K562 (cell line): ENCODE data around the gene TSGA10IP. TPM values are rescaled to one million over a fixed set of nuclear protein-coding genes. Genes with fewer than 3 reads are reported as not detected.

Source experiments
- ATAC-seq: fragments of 200-7000 bp; cut with Tn5 transposase; 3 replicates; pipeline ENCODE4 v1.9.1; 2020; ENCODE audit warnings: moderate library complexity
- BruUV-seq: library from RNA; stranded (reverse); fragments of 400-500 nt; replicated peaks from 2 replicates; lab custom pipeline; 2021; lab: Mats Ljungman, UMichigan
- CTCF ChIA-PET: fragments of 300-600 bp; formaldehyde crosslinking; extraction: SDS; loops from one replicate; lab custom pipeline; 2021; ENCODE audit warnings: low intra/inter-chr PET ratio; lab: Yijun Ruan, JAX
- POLR2A ChIA-PET: fragments of 300-600, 350-650 bp; sonication (Branson Sonifier 250); formaldehyde crosslinking; extraction: SDS; loops from one replicate; lab custom pipeline; 2021; ENCODE audit warnings: antibody characterized with exemption, inconsistent platforms; lab: Yijun Ruan, JAX
- DNase-seq, 4 experiments: peaks; one replicate each; pipeline versions ENCODE4 v3.0.0 to v3.0.0-alpha.2; 2011 to 2018; ENCODE audit warnings: low spot score in 3 of 4, mixed read lengths in 3 of 4; ENCODE audit errors: extremely low read depth in 1 of 4
- FAIRE-seq: peaks from 2 replicates; lab custom pipeline; 2011; peaks lifted over from hg19 to GRCh38; lab: Jason Lieb, UNC
- H2AFZ ChIP-seq: 2 replicates; pipeline ENCODE4 v1.6.0; 2011; ENCODE audit warnings: low read depth, low read length, control low read depth, inconsistent platforms
- H3K27ac ChIP-seq: fragments of 200-600 bp; 3 replicates; pipeline ENCODE4 v1.8.0; 2011; ENCODE audit warnings: low read depth, mild to moderate bottlenecking, control low read depth, inconsistent platforms, low read length, moderate library complexity, mixed read lengths; ENCODE audit errors: extremely low read depth
- H3K27me3 ChIP-seq, 2 experiments: fragments of 300-600 bp in 1 of 2; 2 replicates in 1 of 2; 3 replicates in 1 of 2; pipeline versions ENCODE4 v1.6.0 to v1.8.0; 2011; ENCODE audit warnings: inconsistent platforms in 2 of 2, low read length in 2 of 2, mild to moderate bottlenecking in 1 of 2, mixed read lengths in 1 of 2, moderate library complexity in 1 of 2; ENCODE audit not compliant: control insufficient read depth in 2 of 2, insufficient read depth in 2 of 2
- H3K36me3 ChIP-seq: fragments of 300-600 bp; 3 replicates; pipeline ENCODE4 v1.8.0; 2011; ENCODE audit warnings: mild to moderate bottlenecking, low read length, inconsistent platforms; ENCODE audit not compliant: control insufficient read depth, insufficient read depth
- H3K4me1 ChIP-seq, 2 experiments: fragments of 200-600 bp in 1 of 2; replicated peaks in 1 of 2; 2 replicates in 1 of 2; 3 replicates in 1 of 2; pipeline versions ENCODE4 v1.5.1 to v1.8.0; 2011; ENCODE audit warnings: inconsistent platforms in 2 of 2, low read length in 2 of 2, mild to moderate bottlenecking in 1 of 2, mixed read lengths in 1 of 2, moderate library complexity in 1 of 2; ENCODE audit not compliant: control insufficient read depth in 2 of 2, insufficient read depth in 2 of 2
- H3K4me2 ChIP-seq: 2 replicates; pipeline ENCODE4 v1.6.1; 2011; ENCODE audit warnings: low read length, control low read depth, inconsistent platforms, mixed read lengths; ENCODE audit not compliant: insufficient read depth
- H3K4me3 ChIP-seq: fragments of 200-600 bp; sonication (generic), shearing (Covaris generic); 2 replicates; pipeline ENCODE4 v1.5.1; 2016; ENCODE audit warnings: control low read depth, inconsistent platforms
- H3K79me2 ChIP-seq: fragments of 200-600 bp; 3 replicates; pipeline ENCODE4 v1.8.0; 2011; ENCODE audit warnings: low read length, inconsistent platforms; ENCODE audit not compliant: control insufficient read depth, insufficient read depth
- H3K9ac ChIP-seq, 2 experiments: 2 replicates each; pipeline versions ENCODE4 v1.6.0 to v1.6.1; 2011; ENCODE audit warnings: low read depth in 2 of 2, low read length in 2 of 2, control low read depth in 1 of 2, inconsistent platforms in 1 of 2, mild to moderate bottlenecking in 1 of 2, mixed read lengths in 1 of 2; ENCODE audit not compliant: insufficient read depth in 1 of 2
- H3K9me1 ChIP-seq: one replicate; pipeline ENCODE4 v1.6.0; 2011; ENCODE audit warnings: inconsistent platforms, mild to moderate bottlenecking, low read length, moderate library complexity; ENCODE audit not compliant: control insufficient read depth, insufficient read depth
- H3K9me3 ChIP-seq: replicated peaks from 2 replicates; pipeline ENCODE4 v1.5.1; 2011; ENCODE audit warnings: low read depth, low read length, inconsistent platforms; ENCODE audit not compliant: control insufficient read depth, insufficient read depth
- H4K20me1 ChIP-seq: replicated peaks from 2 replicates; pipeline ENCODE4 v1.6.1; 2011; ENCODE audit warnings: low read length, inconsistent platforms, mixed read lengths; ENCODE audit not compliant: control insufficient read depth, insufficient read depth
- BMI1 ChIP-seq: fragments of 150-350 bp; IDR thresholded peaks from 2 replicates; pipeline ENCODE4 v1.6.1; 2014; ENCODE audit warnings: low read length
- CBFB ChIP-seq: sonication (generic); formaldehyde crosslinking; IDR thresholded peaks from 2 replicates; pipeline ENCODE4 v1.4.0; 2020; ENCODE audit warnings: mild to moderate bottlenecking, missing genetic modification reagents
- FOXP1 ChIP-seq: sonication (generic); formaldehyde crosslinking; IDR thresholded peaks from 2 replicates; pipeline ENCODE4 v1.8.0; 2022; ENCODE audit warnings: mild to moderate bottlenecking, missing genetic modification reagents
- GTF2E2 ChIP-seq: fragments of 200-800 bp; sonication (Bioruptor generic); IDR thresholded peaks from 2 replicates; pipeline ENCODE4 v1.6.1; 2016; ENCODE audit warnings: missing genetic modification characterization, missing compliant biosample characterization
- HNRNPL ChIP-seq: fragments of 200-400 bp; formaldehyde crosslinking; IDR thresholded peaks from 2 replicates; pipeline ENCODE4 v1.6.1; 2017; ENCODE audit warnings: low read depth, mild to moderate bottlenecking, low read length
- MCM5 ChIP-seq: fragments of 450-650 bp; IDR thresholded peaks from 2 replicates; pipeline ENCODE4 v1.6.1; 2016; ENCODE audit warnings: low read depth
- POLR2G ChIP-seq: fragments of 200-400 bp; formaldehyde crosslinking; IDR thresholded peaks from 2 replicates; pipeline ENCODE4 v1.6.1; 2017; ENCODE audit warnings: low read depth, mild to moderate bottlenecking, antibody characterized with exemption, low read length, moderate library complexity
- RBFOX2 ChIP-seq: fragments of 200-400 bp; formaldehyde crosslinking; IDR thresholded peaks from 2 replicates; pipeline ENCODE4 v1.6.1; 2017; ENCODE audit warnings: low read depth, mild to moderate bottlenecking, low read length, moderate library complexity
- RBM14 ChIP-seq: fragments of 200-400 bp; formaldehyde crosslinking; IDR thresholded peaks from 2 replicates; pipeline ENCODE4 v1.6.1; 2018; ENCODE audit warnings: low read depth, mild to moderate bottlenecking, low read length, moderate library complexity, borderline replicate concordance; ENCODE audit not compliant: insufficient read depth
- ZEB2 ChIP-seq: fragments of 450-650 bp; IDR thresholded peaks from 2 replicates; pipeline ENCODE4 v1.6.1; 2016
- WGBS: fragments of 100-300 bp; shearing (Covaris generic); methylation state at CpG from one replicate; pipeline ENCODE4 v1.1.6; 2016; ENCODE audit warnings: low coverage, mixed read lengths; ENCODE audit not compliant: insufficient coverage; ENCODE audit errors: missing lambda C conversion rate; 5-methylcytosine and 5-hydroxymethylcytosine counted together
- in situ Hi-C: fragments of 300-500 bp; cut with MboI; formaldehyde crosslinking; loops from 4 replicates; pipeline ENCODE4 v1.15.0; 2018; ENCODE audit warnings: inconsistent platforms, mixed read lengths
- intact Hi-C: fragments of 100-400 bp; cut with micrococcal nuclease; formaldehyde crosslinking; loops from 2 replicates; pipeline ENCODE4 v1.14.2; 2022
- polyA plus RNA-seq, 8 experiments: library from polyadenylated mRNA; depleted of rRNA in 4 of 8; stranded (reverse) in 5 of 8; unstranded in 3 of 8; fragments of >200 nt; fragmentation: Nextera tagmentation in 2 of 8; fragmentation: Illumina TruSeq in 1 of 8; extraction: Ambion mirVana in 2 of 8; extraction: Trizol in 1 of 8; gene quantifications; 2 replicates each; pipeline versions ENCODE4 v1.2.1 to v1.2.3, GENCODE V29; 2011 to 2014; ENCODE audit warnings: inconsistent platforms in 1 of 8, missing spikeins in 1 of 8
- total RNA-seq, 7 experiments: library from RNA; depleted of rRNA in 6 of 7; stranded (reverse); fragments of >200 nt in 6 of 7; fragmentation: Illumina TruSeq in 2 of 7; extraction: Trizol in 2 of 7; gene quantifications; 2 replicates each; pipeline versions ENCODE4 v1.2.1 to v1.2.3, GENCODE V29; 2011 to 2021; ENCODE audit warnings: low replicate concordance in 1 of 7
- TF ChIP-seq, protein P1 (sequence below): sonication (generic); IDR thresholded peaks from 2 replicates; pipeline ENCODE4 v1.6.1; 2016

The TSGA10IP gene
- total and polyA plus RNA-seq, 9 of the 15 experiments (the other 6 are each of a cell fraction or from before 2014, with no cell fraction given), result not detected

DNA sequence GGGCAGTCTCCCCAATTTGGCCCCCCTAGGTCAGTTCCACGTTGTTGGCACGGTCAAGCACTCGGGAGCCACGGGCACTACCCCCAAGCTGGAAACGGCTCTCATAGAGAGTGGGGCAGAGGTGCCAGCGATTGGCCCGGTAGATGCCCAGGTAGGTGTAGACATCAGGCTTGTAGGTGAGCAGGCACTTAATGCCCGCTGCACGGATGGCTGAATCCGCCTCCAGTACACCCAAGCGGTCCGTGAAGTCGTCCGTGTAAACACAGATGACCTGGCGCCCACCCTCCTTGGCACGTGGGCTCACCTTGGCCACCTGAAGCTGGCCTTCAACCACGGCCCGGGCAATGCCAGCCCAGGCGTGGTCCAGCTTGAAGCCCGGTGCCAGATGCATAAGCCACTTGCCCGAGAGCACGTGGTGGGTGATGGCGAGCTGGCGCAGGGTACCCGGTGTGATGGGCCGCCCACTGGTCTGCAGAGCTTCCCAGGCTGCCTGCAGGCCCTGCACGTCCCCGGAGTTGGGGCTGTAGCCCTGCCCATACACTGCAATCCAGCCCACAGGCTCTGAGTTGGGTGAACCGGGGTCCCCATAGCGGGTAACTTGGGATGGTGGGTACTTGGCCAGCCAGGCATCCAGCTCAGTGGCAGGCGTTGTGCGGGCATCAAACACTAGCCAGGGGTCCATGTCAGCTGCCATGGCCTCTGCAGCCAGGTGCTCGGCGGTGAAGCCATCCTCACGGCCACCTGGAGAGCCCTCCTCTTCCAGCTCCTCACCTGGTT is 27.7 kb upstream of the TSGA10IP start:
- no peak for ATAC-seq
- no peaks in the 10 kb centered on the region for H3K9me1 ChIP-seq
- no peak overlapping the region for H2AFZ ChIP-seq
- no peak for FAIRE-seq
- H3K36me3 ChIP-seq, result peaks cover 25% of the 10 kb centered on the region; the same call in 1 of the 3 replicates
- H3K4me3 ChIP-seq, result peak overlapping the region; percentile 98
- 91% methylated on average over 33 of the region's 35 CpGs for WGBS
- no peaks in the 10 kb centered on the region for H4K20me1 ChIP-seq
- TSS peak; percentile 75 for BruUV-seq
- CTCF ChIA-PET, result no interaction called here
- peak overlapping the region; percentile 95; the same call in 2 of the 3 replicates for H3K27ac ChIP-seq
- H3K9me3 ChIP-seq, result no peaks in the 10 kb centered on the region
- TF ChIP-seq RBFOX2 (peak; percentile 66), GTF2E2 (tag) (0 out of 2 replicates have a peak, but pooled peaks have one; percentile 7), RBM14 (0 out of 2 replicates have a peak, but pooled peaks have one; percentile 82), FOXP1 (CRISPR knock-in tag) (0 out of 2 replicates have a peak, but pooled peaks have one; percentile 8), MCM5 (no peak), HNRNPL (peak; percentile 89; the same call in 1 of the 2 replicates), ZEB2 (no peak), BMI1 (no peak), CBFB (CRISPR knock-in tag) (0 out of 2 replicates have a peak, but pooled peaks have one; percentile 40), POLR2G (peak; percentile 70)
- TF ChIP-seq, protein P1, sequence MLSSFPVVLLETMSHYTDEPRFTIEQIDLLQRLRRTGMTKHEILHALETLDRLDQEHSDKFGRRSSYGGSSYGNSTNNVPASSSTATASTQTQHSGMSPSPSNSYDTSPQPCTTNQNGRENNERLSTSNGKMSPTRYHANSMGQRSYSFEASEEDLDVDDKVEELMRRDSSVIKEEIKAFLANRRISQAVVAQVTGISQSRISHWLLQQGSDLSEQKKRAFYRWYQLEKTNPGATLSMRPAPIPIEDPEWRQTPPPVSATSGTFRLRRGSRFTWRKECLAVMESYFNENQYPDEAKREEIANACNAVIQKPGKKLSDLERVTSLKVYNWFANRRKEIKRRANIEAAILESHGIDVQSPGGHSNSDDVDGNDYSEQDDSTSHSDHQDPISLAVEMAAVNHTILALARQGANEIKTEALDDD, result no peak
- DNase-seq, result no peak
- peaks cover 30 to 65% of the 10 kb centered on the region in 2 experiments for H3K4me1 ChIP-seq
- H3K79me2 ChIP-seq, result peaks cover 31% of the 10 kb centered on the region
- intact Hi-C loops (no loop called here), in situ Hi-C loops (no loop called here)
- POLR2A ChIA-PET, result interaction anchor here (0.7 to 2.1 kb wide), 10 partner anchors 8 to 248 kb away, joined by 3 to 12 read pairs (median 6); partner anchors contain the start of genes CCDC85B and FOSL1
- H3K4me2 ChIP-seq, result peak overlapping the region; percentile 94
- H3K27me3 ChIP-seq, result no peaks in the 10 kb centered on the region
- H3K9ac ChIP-seq, result peak overlapping the region; percentile 96 to 99
